HG03108 (cell line): ENCODE data around the gene LTB4R.

ENCODE experiments used
- ATAC-seq: cut with Tn5 transposase; IDR thresholded peaks from one replicate; pipeline ENCODE4 v1.9.1; 2021; ENCODE audit warnings: moderate library complexity; ENCODE audit not compliant: unreplicated experiment

Gene LTB4R

DNA sequence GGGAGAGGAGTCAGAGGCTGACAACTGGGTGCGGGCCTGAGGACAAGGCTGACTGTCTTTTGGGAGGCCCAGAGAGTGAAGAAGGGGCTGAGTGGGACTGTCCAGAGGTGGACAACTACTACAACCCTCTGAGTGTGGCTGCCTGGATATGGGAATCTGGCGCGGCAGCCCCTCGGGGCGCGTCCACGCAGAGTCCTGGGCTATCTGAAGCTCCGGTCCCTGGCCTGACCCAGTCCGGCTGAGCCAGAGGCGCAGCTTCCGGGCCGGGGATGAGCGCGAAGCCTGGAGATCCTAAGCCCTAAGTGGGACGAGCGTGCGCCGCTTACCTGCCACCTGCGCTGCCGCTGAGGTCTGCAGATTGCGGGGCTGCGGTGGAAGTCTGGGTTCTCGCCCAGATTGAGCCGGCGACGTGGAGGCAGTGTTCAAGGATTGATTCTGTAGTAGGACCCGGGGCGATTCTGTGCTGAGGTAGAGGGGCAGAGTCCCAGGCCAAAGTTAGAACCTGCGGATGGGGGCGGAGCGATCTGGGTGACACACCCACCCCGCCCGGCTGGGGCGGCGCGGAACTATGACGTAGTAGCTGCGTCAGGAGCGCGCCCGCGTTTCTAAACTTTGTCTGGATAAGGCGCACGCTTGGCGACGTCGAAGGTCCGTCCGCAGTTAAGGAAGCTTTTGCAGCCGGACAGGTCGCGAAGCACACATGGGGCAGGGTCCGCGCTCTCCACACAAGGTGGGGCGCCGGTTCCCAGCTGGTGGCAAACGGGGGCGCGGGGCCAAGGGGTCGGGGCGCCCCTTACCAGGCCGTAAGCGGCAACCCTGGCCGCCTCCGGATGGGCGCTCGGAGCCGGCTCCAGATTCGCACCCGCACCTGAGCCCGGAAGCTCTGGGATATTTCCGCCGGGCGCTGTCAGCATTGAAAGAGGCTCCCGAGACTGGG is 11.8 kb upstream of the LTB4R start, which contains the start of the genes DHRS1 and NOP9:
Gene DHRS1, minus strand, starts transcription at position 526 of the 937 bp plus-strand sequence. CDS start 674 bp downstream, outside the sequence.
Gene NOP9, plus strand, starts transcription at position 596 of the 937 bp plus-strand sequence. Its CDS starts 105 bp downstream, at position 701.
- peak; percentile 57 for ATAC-seq

DNA sequence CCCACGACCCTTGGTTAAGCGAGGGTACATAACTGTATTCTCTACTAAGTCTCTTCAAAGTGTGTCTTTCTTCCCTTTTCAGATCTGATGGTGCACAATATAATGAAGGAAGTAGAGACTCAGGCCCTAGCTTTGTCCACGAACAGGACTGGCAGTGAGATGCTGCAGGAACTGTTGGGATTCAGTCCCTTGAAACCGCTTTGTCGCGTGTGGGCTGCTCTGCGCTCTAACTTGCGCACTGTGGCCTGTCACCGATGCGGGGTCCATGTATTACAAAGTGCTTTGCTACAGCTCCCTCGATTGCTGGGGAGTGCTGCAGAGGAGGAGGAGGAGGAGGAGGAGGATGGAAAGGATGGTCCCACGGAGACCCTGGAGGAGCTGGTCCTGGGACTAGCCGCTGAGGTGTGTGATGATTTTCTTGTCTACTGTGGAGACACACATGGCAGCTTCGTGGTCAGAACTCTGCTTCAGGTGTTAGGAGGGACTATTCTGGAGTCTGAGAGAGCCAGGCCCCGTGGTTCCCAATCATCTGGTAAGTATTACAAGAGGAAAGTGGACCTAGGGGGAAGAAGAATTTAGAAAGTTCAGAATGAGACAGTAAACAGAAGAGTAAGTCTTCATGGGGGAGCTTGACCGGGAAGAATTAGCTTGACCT is 10.8 kb upstream of the LTB4R start:
- ATAC-seq, result no peak

DNA sequence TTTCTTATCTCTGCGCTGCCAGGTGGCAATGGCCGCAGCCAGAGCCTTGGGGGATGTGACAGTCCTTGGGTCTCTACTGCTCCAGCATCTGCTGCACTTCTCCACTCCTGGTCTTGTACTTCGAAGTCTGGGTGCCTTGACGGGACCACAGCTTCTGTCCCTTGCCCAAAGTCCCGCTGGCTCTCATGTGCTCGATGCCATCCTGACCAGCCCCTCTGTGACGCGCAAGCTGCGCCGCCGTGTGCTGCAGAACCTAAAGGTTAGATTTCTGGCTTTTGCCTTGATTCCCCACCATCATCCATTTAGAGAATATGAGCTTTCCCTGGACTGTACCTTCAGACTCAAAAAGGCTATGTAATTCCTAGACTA is 7.3 kb upstream of the LTB4R start:
- ATAC-seq, result no peak

DNA sequence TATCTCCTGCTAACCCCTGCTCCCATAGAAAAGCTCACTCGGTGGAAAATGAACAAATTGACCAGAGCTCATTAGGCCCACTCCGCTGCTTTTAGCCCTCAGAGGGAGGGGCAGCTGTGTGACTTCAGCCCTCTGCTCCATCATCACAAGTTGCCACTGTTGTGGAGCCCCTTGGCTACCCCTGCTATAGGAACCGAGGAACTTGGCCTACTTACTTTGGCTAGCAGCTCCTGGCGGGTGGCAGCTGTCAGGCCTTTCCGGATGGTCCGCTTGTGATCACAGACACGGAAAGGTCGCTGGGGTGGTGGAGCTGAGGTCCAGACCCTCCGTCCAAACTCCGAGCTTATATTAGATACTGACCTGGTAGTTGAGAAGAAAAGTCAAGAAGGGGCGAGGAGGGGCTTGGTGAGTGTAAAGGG is 4.1 kb upstream of the LTB4R start:
- no peak for ATAC-seq

DNA sequence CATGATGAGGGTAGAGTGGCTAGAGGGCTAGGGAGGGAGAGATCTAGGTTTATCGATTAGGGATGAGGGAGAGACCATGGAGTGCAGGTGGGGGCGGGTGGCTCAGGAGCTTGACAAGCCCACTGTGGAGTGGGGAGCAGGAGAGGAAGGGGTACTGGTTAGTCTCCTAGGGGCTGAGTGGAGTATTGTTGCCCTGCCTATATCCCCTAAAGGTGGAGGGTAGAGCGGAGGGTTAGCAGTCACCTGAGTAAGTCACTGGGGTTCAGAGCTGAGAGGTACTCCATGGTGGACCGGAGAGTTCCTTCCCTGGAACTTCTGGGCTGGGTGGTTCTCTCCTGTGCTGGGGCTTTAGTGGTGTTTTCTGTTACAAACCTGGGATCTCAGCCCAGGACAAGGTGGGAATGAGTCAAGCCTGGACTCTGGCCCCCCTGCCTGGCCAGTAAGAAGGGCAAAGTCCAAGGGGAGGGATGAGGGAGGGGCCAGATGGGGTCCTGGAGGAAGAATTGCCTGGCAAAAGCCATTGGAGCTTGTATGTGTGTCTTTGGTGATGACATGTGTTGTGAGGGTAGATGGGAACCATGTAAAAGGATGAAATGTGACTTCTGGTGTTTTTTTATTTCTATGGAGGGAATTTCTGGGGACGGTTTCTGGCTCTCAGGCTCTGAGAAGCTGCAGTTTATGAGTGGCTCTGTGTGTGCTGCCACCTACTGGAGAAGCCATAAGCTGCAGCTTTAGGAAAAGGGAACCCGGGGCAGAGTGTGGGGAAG is 3.5 kb upstream of the LTB4R start, which contains the start of gene CIDEB:
Gene CIDEB, minus strand, starts transcription at position 403 of the 767 bp plus-strand sequence. Its CDS starts 119 bp downstream, at position 284.
- no peak for ATAC-seq

DNA sequence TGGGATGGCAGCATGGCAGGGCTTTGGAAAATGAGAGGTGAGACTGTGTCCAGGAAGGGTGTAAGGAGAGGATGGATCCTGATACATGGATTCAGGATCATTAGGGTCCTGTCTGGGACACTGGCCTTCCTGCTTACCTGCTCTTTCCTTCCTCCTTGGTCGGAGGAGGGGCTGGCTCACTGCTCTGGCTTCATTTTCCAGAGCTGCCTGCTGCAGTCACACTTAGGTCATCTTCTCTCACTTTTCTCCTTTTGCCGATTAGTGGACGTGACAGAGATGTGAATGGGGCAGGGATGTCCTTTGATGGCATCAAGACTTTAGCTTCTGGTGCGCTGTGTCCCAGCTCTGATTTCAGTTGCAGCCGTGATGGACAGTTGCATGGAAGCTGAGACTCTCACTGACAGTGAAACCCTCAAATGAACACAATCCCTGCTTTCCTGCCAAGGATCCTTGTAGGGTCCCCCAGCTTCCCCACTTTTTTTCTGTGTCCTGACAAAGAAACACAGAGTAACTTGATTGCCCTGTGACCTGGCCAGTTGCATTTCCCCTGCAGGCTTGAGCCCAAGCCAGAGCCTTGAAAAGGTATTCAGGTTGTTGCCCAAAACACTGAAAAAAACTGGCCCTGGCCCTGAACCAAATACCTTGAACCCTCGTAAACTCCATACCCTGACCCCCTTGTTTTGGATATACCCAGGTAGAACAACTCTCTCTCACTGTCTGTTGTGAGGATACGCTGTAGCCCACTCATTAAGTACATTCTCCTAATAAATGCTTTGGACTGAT is 2.8 kb upstream of the LTB4R start:
- no peak for ATAC-seq

DNA sequence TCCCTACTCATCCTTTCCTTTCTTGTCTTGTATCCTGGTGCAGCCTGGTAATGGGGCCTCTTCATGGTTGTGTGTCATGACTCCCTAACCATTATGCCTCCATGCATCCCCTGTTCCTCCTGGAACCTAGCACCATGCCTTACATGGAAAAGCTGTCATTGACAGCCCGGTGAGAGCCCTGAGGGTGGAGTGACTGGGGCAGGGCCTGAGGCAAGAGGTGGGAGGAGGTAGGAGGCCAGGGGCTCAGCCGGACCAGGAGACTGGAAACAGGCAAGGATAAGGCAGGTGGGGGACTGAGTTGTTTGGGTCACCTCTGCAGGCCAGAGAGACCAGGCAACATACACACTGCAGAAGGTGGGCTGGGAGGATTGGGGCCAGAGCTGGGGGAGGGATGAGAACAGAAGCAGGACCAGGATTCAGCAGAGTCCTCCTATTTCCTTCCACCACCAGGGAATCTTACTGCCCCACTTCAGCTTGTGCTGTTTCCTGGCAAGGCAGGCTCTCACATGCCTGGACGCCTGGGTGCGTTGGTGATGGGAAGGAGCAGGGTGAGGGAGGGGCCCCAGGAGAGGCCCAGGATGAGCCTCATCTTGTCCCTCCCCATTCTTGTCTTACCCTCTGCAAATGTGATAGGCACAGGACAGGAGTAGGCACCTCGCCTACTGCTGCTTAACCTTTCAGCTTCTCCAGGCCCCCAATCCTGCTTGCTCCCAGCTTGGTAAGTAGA is 1.6 kb upstream of the LTB4R start, which contains the start of gene LTB4R2:
Gene LTB4R2, plus strand, starts transcription at position 603 of the 727 bp plus-strand sequence. CDS start 525 bp downstream, outside the sequence.
- ATAC-seq, result no peak

DNA sequence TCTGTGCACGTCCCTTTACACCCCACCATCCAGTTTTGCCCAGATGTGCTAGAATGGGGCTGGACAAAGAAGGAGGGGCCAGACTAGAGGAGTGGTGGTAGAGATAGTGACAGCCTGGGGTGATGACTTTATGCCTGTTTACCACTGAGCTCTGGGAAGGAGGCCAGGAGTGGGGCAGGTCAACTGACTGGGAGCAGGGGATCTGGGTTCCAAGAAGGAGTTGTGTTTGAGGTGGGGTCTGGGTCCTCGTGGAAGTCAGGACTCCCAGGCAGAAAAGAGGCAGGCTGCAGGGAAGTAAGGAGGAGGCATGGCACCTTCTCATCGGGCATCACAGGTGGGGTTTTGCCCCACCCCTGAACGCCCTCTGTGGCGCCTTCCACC is 1.0 kb upstream of the LTB4R start:
- no peak for ATAC-seq

DNA sequence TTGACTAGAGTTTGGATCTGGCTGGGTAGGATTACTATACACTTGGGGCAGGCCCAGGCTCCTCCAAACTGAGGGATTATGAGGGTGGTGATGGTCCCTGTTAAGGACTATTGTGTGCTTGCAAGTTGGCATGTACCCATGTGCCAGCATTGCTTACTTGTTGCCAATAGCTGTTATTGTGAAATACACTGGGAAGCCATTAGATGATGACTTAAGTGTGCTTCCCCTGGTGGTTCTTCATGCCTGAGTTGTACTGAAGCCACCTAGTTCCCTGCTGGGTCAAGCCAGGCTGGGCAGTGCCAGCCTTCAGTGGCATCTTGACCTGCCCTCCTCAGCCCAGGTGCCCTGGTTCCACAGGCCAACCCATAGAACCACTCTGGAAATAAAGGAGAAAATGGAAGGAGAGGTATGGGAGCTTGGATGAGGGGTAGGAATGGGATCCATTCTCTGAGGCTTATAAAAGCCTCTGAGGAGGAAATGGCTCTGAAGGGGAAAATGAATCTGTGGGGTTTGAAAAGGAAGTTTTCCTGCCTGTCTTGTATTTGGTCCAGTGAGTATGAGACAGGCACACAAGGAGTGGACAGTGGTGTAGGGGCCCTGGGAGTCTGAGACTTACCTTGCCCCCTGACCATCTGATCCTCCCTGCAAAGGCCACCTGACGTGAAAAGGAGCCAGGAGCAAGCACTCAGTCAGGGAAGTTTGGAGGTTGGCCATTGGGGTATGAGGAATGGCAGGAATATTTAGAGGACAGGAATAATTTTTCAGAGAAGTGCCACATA is 724 bp downstream of the LTB4R start:
- no peak for ATAC-seq

DNA sequence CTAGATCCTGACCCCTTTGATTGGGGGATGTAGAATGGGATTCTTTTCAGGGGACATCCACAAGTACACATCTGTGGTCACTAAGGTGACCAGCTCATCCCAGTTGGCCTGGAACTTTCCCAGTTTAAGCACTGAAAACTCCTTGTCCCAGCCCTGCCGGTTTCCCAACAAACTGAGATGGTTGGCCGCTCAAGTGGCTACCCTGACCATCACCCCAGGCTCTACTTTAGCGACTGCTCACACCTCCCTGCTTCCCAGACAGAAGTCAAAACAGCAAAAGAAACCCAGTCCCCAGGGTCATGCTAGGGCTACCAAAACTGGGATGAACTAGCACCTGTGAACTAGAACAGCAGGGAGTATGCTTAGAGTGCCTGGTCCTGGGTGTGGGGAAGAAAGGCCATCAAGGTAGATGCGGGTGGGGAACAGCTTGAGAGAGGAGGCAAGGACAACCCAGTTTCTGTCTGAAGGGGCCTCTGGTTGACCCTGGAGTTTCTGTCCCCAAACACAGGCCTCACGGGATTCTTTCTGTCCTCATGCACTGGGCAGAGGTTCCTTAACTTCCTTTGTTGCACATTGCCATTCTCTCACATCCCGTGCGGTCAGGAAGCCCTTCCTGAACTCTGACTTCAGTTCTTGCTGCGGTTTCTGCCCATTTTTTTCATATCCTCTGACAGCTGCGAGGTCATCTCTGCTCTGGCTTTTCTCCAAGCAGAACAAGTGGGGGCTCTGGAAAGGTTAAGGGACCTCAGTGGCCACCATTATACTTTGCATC is 1.6 kb downstream of the LTB4R start:
- no peak for ATAC-seq

DNA sequence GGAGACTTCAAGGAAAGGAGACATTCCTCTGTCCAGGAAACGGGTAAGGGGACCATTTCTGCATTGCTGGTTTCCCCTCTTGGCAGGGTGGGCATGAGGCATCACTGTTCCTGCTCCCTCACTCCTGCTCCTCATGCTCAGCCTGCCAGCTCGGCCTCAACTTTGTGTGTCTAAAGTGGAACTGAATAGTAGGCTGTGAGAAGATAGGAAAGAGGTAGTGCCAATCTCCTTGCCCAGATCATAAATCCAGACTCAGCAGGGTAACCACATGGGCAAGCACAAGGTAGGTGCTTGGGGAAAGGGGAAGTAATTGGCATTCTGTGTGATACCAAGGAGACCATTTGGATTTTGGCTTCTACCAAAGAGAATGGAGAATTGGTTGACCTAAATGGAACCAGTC is 2.6 kb downstream of the LTB4R start:
- no peak for ATAC-seq

DNA sequence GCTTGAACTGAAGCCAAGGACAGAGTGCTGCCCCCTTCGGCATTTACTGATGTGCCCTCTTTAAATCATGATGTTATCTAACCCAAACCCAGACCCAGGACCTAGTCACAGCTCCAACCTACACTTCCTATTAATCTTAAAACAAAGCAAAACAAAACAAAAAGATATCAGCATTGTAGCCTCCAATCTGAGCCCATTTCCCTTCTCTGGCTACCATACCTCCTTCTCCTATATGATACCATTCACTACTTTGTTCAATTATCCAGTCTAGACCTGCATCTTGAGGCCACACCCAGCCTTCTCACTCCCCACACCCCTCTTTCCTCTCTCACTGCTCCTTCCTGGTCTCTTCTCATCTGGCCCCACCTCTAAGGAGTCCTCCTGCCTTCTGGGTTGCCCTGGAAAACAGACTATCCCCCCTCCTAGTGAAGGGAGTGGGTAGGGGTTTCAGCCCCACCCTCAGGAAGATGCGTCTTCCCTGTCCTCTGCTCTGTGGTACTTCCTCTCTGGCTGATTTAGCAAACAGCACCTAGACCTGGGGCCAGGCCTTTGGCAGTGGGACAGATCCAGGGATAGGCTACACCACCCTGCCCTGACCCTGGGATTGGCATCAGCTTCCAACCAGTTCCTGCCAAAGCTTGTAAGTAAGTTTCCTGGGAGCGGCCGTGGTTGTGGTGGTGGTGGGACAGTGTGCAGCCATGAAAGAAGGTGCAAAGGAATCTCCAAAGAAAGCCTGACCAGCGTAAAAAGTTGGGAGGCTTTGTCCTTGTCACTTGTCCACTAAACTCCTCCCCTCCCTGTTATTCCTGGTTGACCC is 3.3 kb downstream of the LTB4R start:
- no peak for ATAC-seq

DNA sequence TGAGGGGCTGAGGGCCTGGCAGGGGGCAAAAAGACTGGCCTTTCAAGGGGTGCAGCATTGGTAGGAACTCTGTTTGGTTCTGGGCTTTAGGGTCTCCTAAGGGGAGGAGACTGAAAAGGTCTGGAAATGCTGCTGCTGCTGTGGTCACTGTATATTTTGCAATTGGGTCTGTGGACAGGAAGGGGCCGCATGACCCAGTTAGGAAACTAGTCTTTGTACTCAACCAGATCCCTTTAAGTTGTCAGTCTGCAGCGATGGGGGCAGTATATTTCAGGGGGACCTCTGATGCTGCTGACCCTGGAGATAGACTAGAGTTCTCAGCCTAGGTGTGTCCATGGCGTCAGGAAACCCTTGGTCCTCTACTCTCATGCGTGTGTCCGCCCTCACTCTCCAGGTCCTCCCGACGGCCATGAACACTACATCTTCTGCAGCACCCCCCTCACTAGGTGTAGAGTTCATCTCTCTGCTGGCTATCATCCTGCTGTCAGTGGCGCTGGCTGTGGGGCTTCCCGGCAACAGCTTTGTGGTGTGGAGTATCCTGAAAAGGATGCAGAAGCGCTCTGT is 4.0 kb downstream of the LTB4R start:
- no peak for ATAC-seq

DNA sequence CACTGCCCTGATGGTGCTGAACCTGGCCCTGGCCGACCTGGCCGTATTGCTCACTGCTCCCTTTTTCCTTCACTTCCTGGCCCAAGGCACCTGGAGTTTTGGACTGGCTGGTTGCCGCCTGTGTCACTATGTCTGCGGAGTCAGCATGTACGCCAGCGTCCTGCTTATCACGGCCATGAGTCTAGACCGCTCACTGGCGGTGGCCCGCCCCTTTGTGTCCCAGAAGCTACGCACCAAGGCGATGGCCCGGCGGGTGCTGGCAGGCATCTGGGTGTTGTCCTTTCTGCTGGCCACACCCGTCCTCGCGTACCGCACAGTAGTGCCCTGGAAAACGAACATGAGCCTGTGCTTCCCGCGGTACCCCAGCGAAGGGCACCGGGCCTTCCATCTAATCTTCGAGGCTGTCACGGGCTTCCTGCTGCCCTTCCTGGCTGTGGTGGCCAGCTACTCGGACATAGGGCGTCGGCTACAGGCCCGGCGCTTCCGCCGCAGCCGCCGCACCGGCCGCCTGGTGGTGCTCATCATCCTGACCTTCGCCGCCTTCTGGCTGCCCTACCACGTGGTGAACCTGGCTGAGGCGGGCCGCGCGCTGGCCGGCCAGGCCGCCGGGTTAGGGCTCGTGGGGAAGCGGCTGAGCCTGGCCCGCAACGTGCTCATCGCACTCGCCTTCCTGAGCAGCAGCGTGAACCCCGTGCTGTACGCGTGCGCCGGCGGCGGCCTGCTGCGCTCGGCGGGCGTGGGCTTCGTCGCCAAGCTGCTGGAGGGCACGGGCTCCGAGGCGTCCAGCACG is 4.7 kb downstream of the LTB4R start:
- no peak for ATAC-seq

DNA sequence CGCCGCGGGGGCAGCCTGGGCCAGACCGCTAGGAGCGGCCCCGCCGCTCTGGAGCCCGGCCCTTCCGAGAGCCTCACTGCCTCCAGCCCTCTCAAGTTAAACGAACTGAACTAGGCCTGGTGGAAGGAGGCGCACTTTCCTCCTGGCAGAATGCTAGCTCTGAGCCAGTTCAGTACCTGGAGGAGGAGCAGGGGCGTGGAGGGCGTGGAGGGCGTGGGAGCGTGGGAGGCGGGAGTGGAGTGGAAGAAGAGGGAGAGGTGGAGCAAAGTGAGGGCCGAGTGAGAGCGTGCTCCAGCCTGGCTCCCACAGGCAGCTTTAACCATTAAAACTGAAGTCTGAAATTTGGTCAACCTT is 5.3 kb downstream of the LTB4R start:
- no peak for ATAC-seq
